ENCODE data around the gene VPS9D1.
A peak's percentile ranks its signal among the peaks of the same experiment; 100 is the strongest.
"Not testable (repeated sequence)": the region's sequence is repeated elsewhere in the genome, so short reads cannot be mapped to it uniquely, and the experiment has no call there.

The VPS9D1 gene

DNA sequence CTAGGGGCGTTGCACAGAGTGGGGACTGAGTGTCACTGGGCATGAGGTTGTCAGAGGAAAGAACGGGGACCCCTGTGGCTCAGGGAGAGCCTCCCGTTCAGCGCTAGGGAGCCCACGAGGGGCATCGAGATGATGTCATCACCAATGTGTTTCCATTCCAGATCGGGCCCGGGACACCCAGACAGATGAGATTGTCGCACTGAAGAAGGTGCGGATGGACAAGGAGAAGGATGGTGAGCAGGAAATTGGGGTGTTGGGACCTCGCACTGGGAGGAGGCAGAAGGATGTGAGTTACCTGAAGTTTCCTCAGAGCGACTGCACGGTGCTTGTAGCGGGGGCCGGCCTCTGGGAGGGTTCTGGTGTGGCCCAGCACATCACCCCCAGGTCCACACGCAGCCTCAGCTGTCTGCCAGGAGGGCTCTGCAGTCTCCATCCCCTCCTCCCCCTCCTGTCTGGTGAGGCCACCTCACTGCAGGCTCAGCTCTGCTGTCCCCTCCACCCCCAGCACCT lies 30.3 kb downstream of the VPS9D1 start:
- no peak for DNase-seq (ENCODE audit: low spot score)
- in situ Hi-C loops (cut with MboI; ENCODE audit: low sequenced_read_pairs, unreplicated experiment) = no loop called here
- TF ChIP-seq, protein P1, sequence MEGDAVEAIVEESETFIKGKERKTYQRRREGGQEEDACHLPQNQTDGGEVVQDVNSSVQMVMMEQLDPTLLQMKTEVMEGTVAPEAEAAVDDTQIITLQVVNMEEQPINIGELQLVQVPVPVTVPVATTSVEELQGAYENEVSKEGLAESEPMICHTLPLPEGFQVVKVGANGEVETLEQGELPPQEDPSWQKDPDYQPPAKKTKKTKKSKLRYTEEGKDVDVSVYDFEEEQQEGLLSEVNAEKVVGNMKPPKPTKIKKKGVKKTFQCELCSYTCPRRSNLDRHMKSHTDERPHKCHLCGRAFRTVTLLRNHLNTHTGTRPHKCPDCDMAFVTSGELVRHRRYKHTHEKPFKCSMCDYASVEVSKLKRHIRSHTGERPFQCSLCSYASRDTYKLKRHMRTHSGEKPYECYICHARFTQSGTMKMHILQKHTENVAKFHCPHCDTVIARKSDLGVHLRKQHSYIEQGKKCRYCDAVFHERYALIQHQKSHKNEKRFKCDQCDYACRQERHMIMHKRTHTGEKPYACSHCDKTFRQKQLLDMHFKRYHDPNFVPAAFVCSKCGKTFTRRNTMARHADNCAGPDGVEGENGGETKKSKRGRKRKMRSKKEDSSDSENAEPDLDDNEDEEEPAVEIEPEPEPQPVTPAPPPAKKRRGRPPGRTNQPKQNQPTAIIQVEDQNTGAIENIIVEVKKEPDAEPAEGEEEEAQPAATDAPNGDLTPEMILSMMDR (IDR thresholded peaks at IDR 0.05; ENCODE audit: borderline replicate concordance, control extremely low read depth, extremely low read depth, insufficient read depth, missing control alignments) = no peak

DNA sequence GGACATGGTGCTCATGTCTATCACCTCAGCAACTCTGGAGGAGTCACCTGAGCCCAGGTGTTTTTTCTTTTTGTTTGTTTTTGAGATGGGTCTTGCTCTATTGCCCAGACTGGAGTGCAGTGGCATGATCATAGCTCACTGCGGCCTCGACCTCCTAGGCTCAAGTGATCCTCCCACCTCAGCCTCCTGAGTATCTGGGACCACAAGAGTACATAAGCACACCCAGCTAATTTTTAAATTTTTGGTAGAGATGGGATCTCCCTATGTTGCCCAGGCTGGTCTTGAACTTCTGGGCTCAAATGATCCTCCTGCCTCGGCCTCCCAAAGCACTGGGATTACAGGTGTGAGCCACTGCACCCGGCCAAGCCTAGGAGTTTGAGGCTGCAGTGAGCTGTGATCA lies 31.1 kb downstream of the VPS9D1 start:
- in situ Hi-C loops (cut with MboI; ENCODE audit: low sequenced_read_pairs, unreplicated experiment) = not testable (repeated sequence)

DNA sequence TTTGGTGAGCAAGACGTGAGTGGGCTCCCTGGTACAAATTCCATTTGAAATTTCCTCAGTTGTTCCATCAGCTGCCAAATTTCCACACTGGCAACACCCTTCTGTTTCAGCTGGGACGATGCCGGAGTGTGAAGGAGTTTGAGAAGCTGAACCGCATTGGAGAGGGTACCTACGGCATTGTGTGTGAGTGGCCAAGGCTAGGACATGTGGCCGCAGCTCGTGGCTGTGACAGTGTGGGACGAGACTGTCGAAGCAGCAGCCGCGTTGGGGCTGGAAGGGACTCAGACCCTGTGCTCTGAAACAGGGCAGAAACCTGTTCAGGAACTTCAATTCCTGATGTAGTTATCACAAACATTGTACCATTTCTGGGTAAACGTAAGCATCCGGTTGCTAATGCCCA lies 31.6 kb downstream of the VPS9D1 start:
- TF ChIP-seq, protein P1 (IDR thresholded peaks at IDR 0.05; ENCODE audit: borderline replicate concordance, control extremely low read depth, extremely low read depth, insufficient read depth, missing control alignments) = no peak
- no peak for DNase-seq (ENCODE audit: low spot score)
- in situ Hi-C loops (cut with MboI; ENCODE audit: low sequenced_read_pairs, unreplicated experiment) = no loop called here

More for the DNA sequence above, 31.1 kb downstream of the VPS9D1 start:
- not testable (repeated sequence) for DNase-seq (ENCODE audit: low spot score)

DNA sequence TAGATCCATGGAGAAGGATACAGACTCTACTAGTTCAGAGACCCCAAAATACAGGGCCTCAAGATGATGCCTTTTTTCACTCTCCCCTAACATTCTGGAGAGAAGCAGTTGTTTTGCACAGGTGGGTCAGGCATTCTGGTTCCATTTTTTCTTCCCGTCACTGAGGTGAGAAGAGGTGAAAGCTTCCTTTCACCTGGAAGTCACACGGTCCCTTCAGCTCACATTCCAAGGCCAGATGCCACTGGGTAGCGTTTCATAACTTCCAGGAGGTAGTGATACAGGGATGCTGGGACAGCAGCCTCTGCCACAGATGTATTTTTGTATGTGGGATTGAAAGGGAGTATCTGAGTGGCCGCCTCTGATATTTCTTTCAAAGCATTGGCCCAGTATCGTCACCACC lies 32.3 kb downstream of the VPS9D1 start:
- no peak for DNase-seq (ENCODE audit: low spot score)
- TF ChIP-seq, protein P1 (IDR thresholded peaks at IDR 0.05; ENCODE audit: borderline replicate concordance, control extremely low read depth, extremely low read depth, insufficient read depth, missing control alignments) = no peak
- in situ Hi-C loops (cut with MboI; ENCODE audit: low sequenced_read_pairs, unreplicated experiment) = no loop called here

DNA sequence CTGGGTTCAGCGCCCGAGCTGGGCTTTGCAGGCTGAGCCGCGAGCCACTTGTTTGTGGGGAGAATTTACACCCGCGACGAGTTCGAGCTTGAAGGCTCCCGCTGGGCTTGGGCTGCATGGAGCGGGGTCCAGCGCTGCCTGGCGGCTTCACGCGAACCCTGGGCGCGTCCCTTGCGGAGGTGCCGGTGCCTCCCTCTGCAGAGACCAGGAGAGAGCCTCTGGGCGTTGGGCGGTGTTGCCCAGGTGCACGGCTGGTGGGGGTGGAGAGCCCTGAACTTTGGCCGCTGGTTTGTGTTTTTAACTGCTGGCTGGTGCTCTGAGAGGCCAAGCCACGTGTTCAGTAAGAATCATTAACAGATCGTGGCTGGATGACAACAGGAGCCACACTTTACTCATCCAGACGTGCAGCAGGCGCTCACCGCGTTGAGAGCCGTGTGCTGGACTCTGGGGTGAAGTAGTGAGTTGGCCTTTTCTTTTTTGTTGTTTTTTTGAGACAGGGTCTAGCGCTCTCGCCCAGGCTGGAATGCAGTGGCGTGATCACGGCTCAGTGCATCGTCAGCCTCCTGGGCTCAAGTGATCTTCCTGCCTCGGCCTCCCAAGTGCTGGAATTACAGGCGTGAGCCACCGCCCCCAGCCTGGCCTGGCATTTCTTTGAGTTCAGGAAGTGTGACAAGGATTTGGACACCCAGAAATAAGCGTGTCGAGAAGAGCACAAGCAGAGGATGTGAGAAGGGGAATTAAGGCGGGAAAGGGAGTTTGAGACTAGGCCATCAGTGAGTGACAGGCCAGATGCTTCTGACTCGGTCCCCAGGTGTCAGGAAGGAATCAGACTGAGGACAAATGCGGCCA lies 33.4 kb downstream of the VPS9D1 start:
- peak; percentile 57 for DNase-seq (ENCODE audit: low spot score)
- TF ChIP-seq, protein P1 (IDR thresholded peaks at IDR 0.05; ENCODE audit: borderline replicate concordance, control extremely low read depth, extremely low read depth, insufficient read depth, missing control alignments) = no peak
- in situ Hi-C loops (cut with MboI; ENCODE audit: low sequenced_read_pairs, unreplicated experiment) = no loop called here

DNA sequence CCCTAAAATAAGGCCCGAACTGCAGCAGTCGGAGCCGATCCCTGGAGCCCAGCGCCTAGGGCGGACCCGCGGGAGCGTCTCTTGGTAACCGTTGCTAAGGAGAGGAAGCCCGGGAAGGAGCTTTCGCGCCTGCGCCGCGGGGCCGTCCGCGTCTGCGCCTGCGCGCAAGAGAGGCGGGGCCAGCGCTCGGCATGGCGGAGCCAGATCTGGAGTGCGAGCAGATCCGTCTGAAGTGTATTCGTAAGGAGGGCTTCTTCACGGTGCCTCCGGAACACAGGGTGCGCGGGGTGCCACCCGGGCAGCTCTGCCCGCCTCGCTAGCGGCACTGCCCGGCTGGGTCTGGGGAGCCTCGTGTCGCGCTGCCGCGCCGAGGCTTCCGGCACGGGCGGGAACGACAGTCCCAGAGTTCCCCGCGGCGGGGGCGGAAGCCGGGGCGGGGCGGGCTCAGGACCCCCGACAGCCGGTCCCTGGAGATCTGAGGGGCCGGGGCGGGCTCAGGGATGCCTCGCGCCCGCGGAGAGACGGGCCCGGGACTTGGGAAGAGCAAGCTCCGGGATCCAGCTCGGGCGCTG lies 34.1 kb downstream of the VPS9D1 start, which contains the start of gene CDK10:
Gene CDK10, plus strand, starts transcription at position 170 of the 572 bp plus-strand sequence. Its CDS starts 22 bp downstream, at position 192.
- peak; percentile 98 for DNase-seq (ENCODE audit: low spot score)
- TF ChIP-seq, protein P1 (IDR thresholded peaks at IDR 0.05; ENCODE audit: borderline replicate concordance, control extremely low read depth, extremely low read depth, insufficient read depth, missing control alignments) = no peak
- in situ Hi-C loops (cut with MboI; ENCODE audit: low sequenced_read_pairs, unreplicated experiment) = no loop called here

DNA sequence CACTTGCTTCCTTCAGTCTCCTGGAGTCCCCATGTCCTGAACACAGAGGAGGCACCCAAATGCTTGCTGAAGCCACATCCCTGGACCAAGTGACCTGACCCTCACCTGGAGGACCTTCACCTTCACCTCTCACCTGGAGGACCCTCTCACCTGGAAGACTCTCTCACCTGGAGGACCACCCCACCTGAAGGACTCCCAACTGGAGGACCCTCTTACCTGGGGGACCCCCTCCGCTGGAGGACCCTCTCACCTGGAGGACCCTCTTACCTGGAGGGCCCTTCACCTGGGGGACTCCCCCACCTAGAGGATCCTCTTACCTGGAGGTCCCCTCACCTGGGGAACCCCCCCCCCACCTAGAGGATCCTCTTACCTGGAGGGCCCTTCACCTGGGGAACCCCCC lies 34.8 kb downstream of the VPS9D1 start:
- DNase-seq (ENCODE audit: low spot score) = no peak
- TF ChIP-seq, protein P1 (IDR thresholded peaks at IDR 0.05; ENCODE audit: borderline replicate concordance, control extremely low read depth, extremely low read depth, insufficient read depth, missing control alignments) = no peak
- in situ Hi-C loops (cut with MboI; ENCODE audit: low sequenced_read_pairs, unreplicated experiment) = no loop called here

Data from GM13976 (cell line).